Smooth muscle cell (in vitro differentiated cells): ENCODE data around the gene RBM33. TPM values are rescaled to one million over a fixed set of nuclear protein-coding genes. Genes with fewer than 3 reads are reported as not detected.

Source experiments
- DNase-seq: peaks from one replicate; lab custom pipeline; 2025; ENCODE audit not compliant: unreplicated experiment; lab: John Stamatoyannopoulos, UW
- H2AFZ ChIP-seq: fragments of 200-600 bp; sonication (generic); 2 replicates; pipeline ENCODE4 v1.6.0; 2016; ENCODE audit warnings: antibody characterized with exemption, low read depth, mild to moderate bottlenecking
- H3F3A ChIP-seq: fragments of 200-600 bp; sonication (generic); 2 replicates; pipeline ENCODE4 v1.6.0; 2017; ENCODE audit warnings: antibody characterized with exemption, low read depth
- H3K27ac ChIP-seq: fragments of 200-600 bp; sonication (generic); 2 replicates; pipeline ENCODE4 v1.5.1; 2016; ENCODE audit warnings: low read depth, mild to moderate bottlenecking
- H3K27me3 ChIP-seq: fragments of 200-600 bp; sonication (generic); 2 replicates; pipeline ENCODE4 v1.6.1; 2016; ENCODE audit warnings: low read depth, mild to moderate bottlenecking
- H3K36me3 ChIP-seq: fragments of 200-600 bp; sonication (generic); 2 replicates; pipeline ENCODE4 v1.5.1; 2016; ENCODE audit warnings: low read depth
- H3K4me1 ChIP-seq: fragments of 200-600 bp; sonication (generic); 2 replicates; pipeline ENCODE4 v1.5.1; 2016; ENCODE audit warnings: low read depth
- H3K4me2 ChIP-seq: fragments of 200-600 bp; sonication (generic); 2 replicates; pipeline ENCODE4 v1.6.0; 2016; ENCODE audit warnings: mild to moderate bottlenecking
- H3K4me3 ChIP-seq: fragments of 200-600 bp; sonication (generic); 2 replicates; pipeline ENCODE4 v1.5.1; 2016; ENCODE audit warnings: mild to moderate bottlenecking
- H3K79me2 ChIP-seq: fragments of 200-600 bp; sonication (generic); 2 replicates; pipeline ENCODE4 v1.6.0; 2016; ENCODE audit warnings: low read depth, mild to moderate bottlenecking
- H3K9ac ChIP-seq: fragments of 200-600 bp; sonication (generic); 2 replicates; pipeline ENCODE4 v1.6.0; 2016; ENCODE audit warnings: low read depth
- H3K9me3 ChIP-seq: fragments of 200-600 bp; sonication (generic); replicated peaks from 2 replicates; pipeline ENCODE4 v1.5.1; 2016; ENCODE audit warnings: low read depth
- H4K20me1 ChIP-seq: fragments of 200-600 bp; sonication (generic); 2 replicates; pipeline ENCODE4 v1.6.0; 2016; ENCODE audit warnings: low read depth
- CTCF ChIP-seq: fragments of 200-600 bp; sonication (generic); IDR thresholded peaks from 2 replicates; pipeline ENCODE4 v1.5.1; 2017; ENCODE audit warnings: borderline replicate concordance, mild to moderate bottlenecking, antibody characterized with exemption; ENCODE audit not compliant: insufficient read depth, poor library complexity, severe bottlenecking
- WGBS: methylation state at CpG from one replicate; pipeline ENCODE4 v1.1.7; 2016; ENCODE audit warnings: low lambda C conversion rate; 5-methylcytosine and 5-hydroxymethylcytosine counted together
- polyA plus RNA-seq: library from polyadenylated mRNA; unstranded; fragments of >200 nt; fragmentation: Nextera tagmentation; extraction: Ambion mirVana; gene quantifications from 2 replicates; pipeline ENCODE4 v1.2.1, GENCODE V29; 2016
- total RNA-seq: library from RNA; depleted of rRNA; stranded (reverse); fragments of >200 nt; gene quantifications from 2 replicates; pipeline ENCODE4 v1.2.3, GENCODE V29; 2014

RBM33 gene
- total and polyA plus RNA-seq, 2 experiments from 2014 or later = 22.5 to 25.3 TPM

- H3K36me3 ChIP-seq = no peaks in the 10 kb centered on the region
- no peak for TF ChIP-seq CTCF
These were observed 148.6 kb downstream of the RBM33 start for GRCh38 chr7:155792999-155793560.

DNA sequence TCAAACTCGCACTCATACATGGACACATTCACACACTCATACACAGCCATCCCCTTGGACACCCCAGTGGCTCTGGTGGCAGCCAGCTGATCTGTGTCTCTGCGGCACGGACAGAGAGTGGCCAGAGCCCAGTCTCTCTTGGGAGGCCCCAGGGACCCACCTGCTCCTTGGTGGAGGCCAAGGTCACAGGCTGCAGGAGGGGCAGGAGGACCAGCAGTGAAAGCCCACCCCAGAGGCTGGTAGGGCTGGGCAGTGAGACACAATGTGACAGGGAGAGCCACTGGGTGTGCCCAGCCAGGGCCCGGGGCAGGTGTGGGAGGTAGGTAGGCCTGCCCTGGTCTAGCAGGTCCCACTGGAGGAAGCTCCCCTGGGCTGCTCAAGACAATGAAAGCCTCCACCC, 149.3 kb downstream of the RBM33 start:
- Histone ChIP-seq H3K9ac (no peak overlapping the region), H3K36me3 (no peaks in the 10 kb centered on the region), H3F3A (no peaks in the 10 kb centered on the region), H3K79me2 (no peaks in the 10 kb centered on the region), H2AFZ (no peak overlapping the region), H3K4me1 (no peaks in the 10 kb centered on the region), H3K27me3 (peaks cover 20% of the 10 kb centered on the region), H3K9me3 (no peaks in the 10 kb centered on the region), H4K20me1 (no peaks in the 10 kb centered on the region), H3K4me2 (no peak overlapping the region), H3K4me3 (no peak overlapping the region), H3K27ac (no peak overlapping the region)
- no peak for TF ChIP-seq CTCF
- DNase-seq = no peak
- 92% methylated on average over 4 of the region's 4 CpGs for WGBS

More at GRCh38 chr7:155792999-155793560, 148.6 kb downstream of the RBM33 start:
- H3K27me3 ChIP-seq = peaks cover 17% of the 10 kb centered on the region
- no peaks in the 10 kb centered on the region for H3K79me2 ChIP-seq
- DNase-seq = no peak
- H3K4me1 ChIP-seq = no peaks in the 10 kb centered on the region
- WGBS = 92% methylated on average over 10 of the region's 11 CpGs
- H2AFZ ChIP-seq = no peak overlapping the region
- H4K20me1 ChIP-seq = no peaks in the 10 kb centered on the region
- H3K9me3 ChIP-seq = no peaks in the 10 kb centered on the region
- H3F3A ChIP-seq = no peaks in the 10 kb centered on the region
- H3K4me2 ChIP-seq = no peak overlapping the region
- H3K9ac ChIP-seq = no peak overlapping the region
- H3K4me3 ChIP-seq = no peak overlapping the region
- H3K27ac ChIP-seq = no peak overlapping the region

DNA sequence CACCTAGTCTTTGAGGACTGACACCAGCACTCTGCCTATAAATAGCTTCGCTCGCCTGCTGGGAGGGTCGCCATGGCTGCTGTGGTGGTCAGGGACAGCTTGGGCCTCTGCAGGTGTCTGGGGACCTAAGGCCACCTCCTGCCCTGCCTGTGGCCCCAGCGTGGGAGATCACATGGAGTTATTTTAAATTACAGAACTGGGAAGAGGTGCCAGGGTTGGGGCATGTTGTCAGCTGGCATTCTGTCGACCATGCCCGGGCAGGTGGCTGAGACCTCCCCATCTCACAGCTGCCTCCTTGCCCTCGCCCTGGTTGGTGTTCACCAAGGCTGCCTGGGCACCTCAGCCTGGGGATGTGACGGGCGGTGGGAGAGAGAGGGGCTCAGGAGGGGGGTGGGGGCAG, 149.7 kb downstream of the RBM33 start:
- Histone ChIP-seq H3K27ac (no peak overlapping the region), H4K20me1 (no peaks in the 10 kb centered on the region), H3K27me3 (peaks cover 25% of the 10 kb centered on the region), H3K9ac (no peak overlapping the region), H3F3A (no peaks in the 10 kb centered on the region), H3K9me3 (no peaks in the 10 kb centered on the region), H3K36me3 (no peaks in the 10 kb centered on the region), H2AFZ (no peak overlapping the region), H3K4me3 (no peak overlapping the region), H3K4me2 (no peak overlapping the region), H3K4me1 (no peaks in the 10 kb centered on the region), H3K79me2 (no peaks in the 10 kb centered on the region)
- 91% methylated on average over 9 of the region's 9 CpGs for WGBS
- no peak for TF ChIP-seq CTCF
- DNase-seq = no peak

DNA sequence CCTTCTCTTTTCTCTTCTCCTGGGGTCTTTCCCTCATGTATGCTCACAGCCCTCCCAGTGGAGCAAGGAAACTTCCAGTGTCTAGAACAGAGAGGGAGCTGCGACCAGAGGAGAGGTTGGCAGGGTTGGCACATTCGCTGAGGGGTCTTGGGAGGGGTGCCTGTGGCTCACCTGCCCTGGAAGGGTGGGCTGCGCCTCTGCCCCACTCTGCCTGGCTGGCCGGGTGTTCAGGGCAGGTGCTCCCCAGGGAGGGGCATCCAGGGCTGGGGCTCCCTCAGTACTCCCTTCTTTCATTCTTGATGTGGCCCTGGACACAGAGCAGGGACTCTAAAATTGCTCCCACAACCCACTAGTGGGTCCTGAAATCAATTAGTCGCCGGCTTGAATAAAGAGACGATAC, 150.9 kb downstream of the RBM33 start:
- no peak for TF ChIP-seq CTCF
- no peaks in the 10 kb centered on the region for H3K36me3 ChIP-seq
- no peak overlapping the region for H3K4me3 ChIP-seq
- no peaks in the 10 kb centered on the region for H4K20me1 ChIP-seq
- no peak overlapping the region for H3K9ac ChIP-seq
- H3K79me2 ChIP-seq = no peaks in the 10 kb centered on the region
- H3K27ac ChIP-seq = no peak overlapping the region
- no peak overlapping the region for H2AFZ ChIP-seq
- H3K4me2 ChIP-seq = no peak overlapping the region
- no peak for DNase-seq
- H3K27me3 ChIP-seq = peaks cover 34% of the 10 kb centered on the region
- H3F3A ChIP-seq = no peaks in the 10 kb centered on the region
- 95% methylated on average over 6 of the region's 7 CpGs for WGBS
- no peaks in the 10 kb centered on the region for H3K9me3 ChIP-seq
- H3K4me1 ChIP-seq = no peaks in the 10 kb centered on the region
